Endothelial cell of umbilical vein (primary cell): ENCODE results near the gene ELL2. TPM values are rescaled to one million over a fixed set of nuclear protein-coding genes. Genes with fewer than 3 reads are reported as not detected.

Experiments
- BruUV-seq: library from RNA; stranded (reverse); fragments of 400-500 nt; replicated peaks from 2 replicates; lab custom pipeline; 2021; lab: Mats Ljungman, UMichigan
- CTCF ChIA-PET: fragments of 300-600, 350-600 bp; sonication (Branson Sonifier 250); formaldehyde crosslinking; loops from one replicate; lab custom pipeline; 2021; ENCODE audit warnings: antibody characterized with exemption, inconsistent platforms; lab: Charles Lee
- POLR2A ChIA-PET: fragments of 300-600, 350-600 bp; sonication (Branson Sonifier 250); formaldehyde crosslinking; loops from one replicate; lab custom pipeline; 2021; ENCODE audit warnings: antibody characterized with exemption, inconsistent platforms; lab: Charles Lee
- DNase-seq: peaks from one replicate; pipeline ENCODE4 v3.0.0-alpha.2; 2011; ENCODE audit warnings: low read depth, low spot score
- FAIRE-seq: peaks from 2 replicates; lab custom pipeline; 2011; peaks lifted over from hg19 to GRCh38; lab: Jason Lieb, UNC
- H2AFZ ChIP-seq: 2 replicates; pipeline ENCODE4 v1.6.0; 2012; ENCODE audit warnings: low read depth, low read length, control low read depth, inconsistent platforms
- H3K27ac ChIP-seq: 2 replicates; pipeline ENCODE4 v1.5.1; 2011; ENCODE audit warnings: low read depth, mild to moderate bottlenecking, control low read depth, low read length, moderate library complexity; ENCODE audit not compliant: insufficient read depth
- H3K27me3 ChIP-seq, 2 experiments: 2 replicates each; pipeline versions ENCODE4 v1.6.0 to v1.6.1; 2011; ENCODE audit warnings: low read length in 2 of 2, mixed read lengths in 1 of 2; ENCODE audit not compliant: control insufficient read depth in 2 of 2, insufficient read depth in 2 of 2
- H3K36me3 ChIP-seq, 2 experiments: 2 replicates in 1 of 2; 3 replicates in 1 of 2; pipeline ENCODE4 v1.5.1; 2011; ENCODE audit warnings: low read length in 2 of 2, mild to moderate bottlenecking in 1 of 2, moderate library complexity in 1 of 2; ENCODE audit not compliant: control insufficient read depth in 2 of 2, insufficient read depth in 2 of 2; ENCODE audit errors: extremely low read depth in 1 of 2
- H3K4me1 ChIP-seq: 3 replicates; pipeline ENCODE4 v1.5.1; 2011; ENCODE audit warnings: mild to moderate bottlenecking, low read length; ENCODE audit not compliant: control insufficient read depth, insufficient read depth; ENCODE audit errors: extremely low read depth
- H3K4me2 ChIP-seq: 2 replicates; pipeline ENCODE4 v1.6.1; 2011; ENCODE audit warnings: low read length, control low read depth, mixed read lengths; ENCODE audit not compliant: insufficient read depth
- H3K4me3 ChIP-seq, 3 experiments: fragments of 200-600 bp in 1 of 3; sonication (generic), shearing (Covaris generic) in 1 of 3; replicated peaks in 1 of 3; 2 replicates each; pipeline ENCODE4 v1.5.1; 2011 to 2016; ENCODE audit warnings: control low read depth in 3 of 3, low read length in 3 of 3, mild to moderate bottlenecking in 2 of 3, inconsistent platforms in 1 of 3, low read depth in 1 of 3, moderate library complexity in 1 of 3; ENCODE audit not compliant: insufficient read depth in 1 of 3
- H3K79me2 ChIP-seq: 2 replicates; pipeline ENCODE4 v1.6.0; 2012; ENCODE audit warnings: low read length, inconsistent platforms; ENCODE audit not compliant: control insufficient read depth, insufficient read depth
- H3K9ac ChIP-seq: replicated peaks from 2 replicates; pipeline ENCODE3; 2011; ENCODE audit warnings: low read length, control low read depth; ENCODE audit not compliant: insufficient read depth; ENCODE audit errors: extremely low read depth
- H3K9me1 ChIP-seq: replicated peaks from 3 replicates; pipeline ENCODE4 v1.6.0; 2011; ENCODE audit warnings: mild to moderate bottlenecking, low read length; ENCODE audit not compliant: control insufficient read depth, insufficient read depth; ENCODE audit errors: extremely low read depth
- H3K9me3 ChIP-seq: replicated peaks from 2 replicates; pipeline ENCODE4 v1.5.1; 2012; ENCODE audit warnings: low read length, inconsistent platforms; ENCODE audit not compliant: control insufficient read depth, insufficient read depth
- H4K20me1 ChIP-seq: replicated peaks from 2 replicates; pipeline ENCODE3; 2011; ENCODE audit warnings: mild to moderate bottlenecking, low read length; ENCODE audit not compliant: control insufficient read depth, insufficient read depth; ENCODE audit errors: extremely low read depth
- EZH2 ChIP-seq: IDR thresholded peaks from 2 replicates; pipeline ENCODE4 v1.6.1; 2012; ENCODE audit warnings: borderline replicate concordance, low read depth, mild to moderate bottlenecking, moderate library complexity, low read length, inconsistent platforms; ENCODE audit not compliant: severe bottlenecking
- FOS ChIP-seq: IDR thresholded peaks from 2 replicates; pipeline ENCODE4 v1.6.1; 2011; ENCODE audit warnings: mild to moderate bottlenecking, low read length, moderate library complexity, borderline replicate concordance; ENCODE audit not compliant: insufficient read depth
- GATA2 ChIP-seq: IDR thresholded peaks from 2 replicates; pipeline ENCODE4 v1.7.0; 2011; ENCODE audit warnings: low read depth, mild to moderate bottlenecking, moderate library complexity, mixed read lengths, low read length; ENCODE audit not compliant: insufficient read length, insufficient read depth
- JUN ChIP-seq: IDR thresholded peaks from 2 replicates; pipeline ENCODE4 v1.6.1; 2011; ENCODE audit warnings: borderline replicate concordance, low read depth; ENCODE audit not compliant: insufficient read length, insufficient read depth
- MYC ChIP-seq: IDR thresholded peaks from one replicate; pipeline ENCODE4 v1.6.1; 2011; ENCODE audit warnings: mild to moderate bottlenecking, low read depth, low read length
- POLR2A ChIP-seq: IDR thresholded peaks from 2 replicates; pipeline ENCODE4 v1.6.1; 2012; ENCODE audit warnings: low read depth, mild to moderate bottlenecking, control low read depth, low read length
- POLR2AphosphoS5 ChIP-seq: IDR thresholded peaks from 2 replicates; pipeline ENCODE4 v1.6.1; 2012; ENCODE audit warnings: low read depth, mild to moderate bottlenecking, control low read depth, low read length, moderate library complexity; ENCODE audit not compliant: insufficient read depth
- dilution Hi-C: fragments of 300-500 bp; cut with MboI; formaldehyde crosslinking; loops from one replicate; pipeline ENCODE4 v1.15.0; 2019; ENCODE audit warnings: low sequenced_read_pairs; ENCODE audit not compliant: extremely low pct_ligation_motif_present
- intact Hi-C: fragments of 100-400 bp; cut with micrococcal nuclease; formaldehyde crosslinking; loops from one replicate; pipeline ENCODE4 v1.10.0; 2022
- polyA plus RNA-seq, 4 experiments: library from polyadenylated mRNA; depleted of rRNA in 3 of 4; stranded (reverse) in 3 of 4; unstranded in 1 of 4; fragments of >200 nt; gene quantifications; 2 replicates each; pipeline versions ENCODE4 v1.2.1 to v1.2.3, GENCODE V29; 2011 to 2012; ENCODE audit warnings: missing spikeins in 1 of 4
- total RNA-seq: library from RNA; stranded (reverse); gene quantifications from 2 replicates; pipeline ENCODE4 v1.2.3, GENCODE V29; 2021
- TF ChIP-seq, protein P1 (sequence below): IDR thresholded peaks from 2 replicates; pipeline ENCODE4 v1.6.1; 2011; ENCODE audit not compliant: insufficient read depth, insufficient read length
- TF ChIP-seq, protein P2 (sequence below), 2 donors: IDR thresholded peaks; 1 replicate in 1 of 2; 2 replicates in 1 of 2; pipeline ENCODE4 v1.5.1; 2011; ENCODE audit warnings: low read length in 2 of 2, mild to moderate bottlenecking in 2 of 2, moderate library complexity in 2 of 2, control low read depth in 1 of 2, inconsistent platforms in 1 of 2, low read depth in 1 of 2; ENCODE audit not compliant: insufficient read depth in 1 of 2; ENCODE audit errors: extremely low read depth in 1 of 2

ELL2 gene
- total and polyA plus RNA-seq, 2 donors (not counting 3 experiments of a cell fraction or from before 2014, with no cell fraction given), result 6.8 to 26.0 TPM

DNA sequence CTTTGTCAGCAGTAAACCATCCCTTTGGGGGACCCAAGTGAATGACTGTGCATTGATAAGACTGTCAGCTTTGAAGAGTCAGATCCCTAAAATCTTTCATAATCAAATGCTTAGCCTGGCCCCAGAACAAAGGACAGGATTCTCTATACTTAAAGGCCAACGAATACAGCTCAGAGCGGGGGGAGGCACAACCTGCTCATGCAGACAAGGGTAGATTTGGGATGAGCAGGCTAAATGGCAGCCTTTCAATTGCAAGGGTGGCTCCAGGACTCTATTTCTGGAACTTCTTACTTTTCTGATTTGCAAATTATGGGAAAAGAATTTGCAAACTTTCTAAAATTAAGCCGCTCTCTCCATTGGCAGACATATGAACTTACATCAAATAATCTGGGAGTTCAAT lies 66.4 kb downstream of the ELL2 start:
- intact Hi-C loops, result no loop called here
- Histone ChIP-seq H3K4me1 (no peaks in the 10 kb centered on the region), H3K79me2 (no peaks in the 10 kb centered on the region), H3K27ac (no peak overlapping the region), H3K9ac (no peak overlapping the region), H3K36me3 (peaks cover 6% of the 10 kb centered on the region in 2 experiments), H3K4me2 (no peak overlapping the region), H2AFZ (no peak overlapping the region), H3K9me3 (no peaks in the 10 kb centered on the region), H3K4me3 (no peak overlapping the region), H4K20me1 (no peaks in the 10 kb centered on the region), H3K27me3 (no peaks in the 10 kb centered on the region), H3K9me1 (no peaks in the 10 kb centered on the region)
- dilution Hi-C loops, result no loop called here
- BruUV-seq, result no TSS peak
- no peak for FAIRE-seq
- POLR2A ChIA-PET, result no interaction called here
- CTCF ChIA-PET, result interaction anchor here (1.2 to 5.5 kb wide), 2 partner anchors 25 to 442 kb away, joined by 3 to 90 read pairs; no protein-coding TSS in a partner anchor
- TF ChIP-seq MYC, result no peak
- TF ChIP-seq POLR2A, result no peak
- TF ChIP-seq GATA2, result no peak
- TF ChIP-seq, protein P1, sequence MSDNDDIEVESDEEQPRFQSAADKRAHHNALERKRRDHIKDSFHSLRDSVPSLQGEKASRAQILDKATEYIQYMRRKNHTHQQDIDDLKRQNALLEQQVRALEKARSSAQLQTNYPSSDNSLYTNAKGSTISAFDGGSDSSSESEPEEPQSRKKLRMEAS, result no peak
- TF ChIP-seq, protein P2, sequence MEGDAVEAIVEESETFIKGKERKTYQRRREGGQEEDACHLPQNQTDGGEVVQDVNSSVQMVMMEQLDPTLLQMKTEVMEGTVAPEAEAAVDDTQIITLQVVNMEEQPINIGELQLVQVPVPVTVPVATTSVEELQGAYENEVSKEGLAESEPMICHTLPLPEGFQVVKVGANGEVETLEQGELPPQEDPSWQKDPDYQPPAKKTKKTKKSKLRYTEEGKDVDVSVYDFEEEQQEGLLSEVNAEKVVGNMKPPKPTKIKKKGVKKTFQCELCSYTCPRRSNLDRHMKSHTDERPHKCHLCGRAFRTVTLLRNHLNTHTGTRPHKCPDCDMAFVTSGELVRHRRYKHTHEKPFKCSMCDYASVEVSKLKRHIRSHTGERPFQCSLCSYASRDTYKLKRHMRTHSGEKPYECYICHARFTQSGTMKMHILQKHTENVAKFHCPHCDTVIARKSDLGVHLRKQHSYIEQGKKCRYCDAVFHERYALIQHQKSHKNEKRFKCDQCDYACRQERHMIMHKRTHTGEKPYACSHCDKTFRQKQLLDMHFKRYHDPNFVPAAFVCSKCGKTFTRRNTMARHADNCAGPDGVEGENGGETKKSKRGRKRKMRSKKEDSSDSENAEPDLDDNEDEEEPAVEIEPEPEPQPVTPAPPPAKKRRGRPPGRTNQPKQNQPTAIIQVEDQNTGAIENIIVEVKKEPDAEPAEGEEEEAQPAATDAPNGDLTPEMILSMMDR (IDR thresholded peaks at IDR 0.05; ENCODE audit: extremely low read depth in 1 of 2, insufficient read depth in 1 of 2, low read depth in 1 of 2, low read length in 2 of 2), result no peak
- no peak for TF ChIP-seq POLR2AphosphoS5
- no peak for TF ChIP-seq JUN
- TF ChIP-seq EZH2, result no peak
- TF ChIP-seq FOS, result no peak
- DNase-seq, result no peak
